NB4 (cell line): ENCODE results near the gene PCDHGC5.

Source experiments
- MAX ChIP-seq: IDR thresholded peaks from 2 replicates; pipeline ENCODE4 v1.6.1; 2011; ENCODE audit warnings: low read depth, low read length
- TF ChIP-seq, protein P1 (sequence below): IDR thresholded peaks from one replicate; pipeline ENCODE4 v1.5.1; 2012; ENCODE audit warnings: low read depth, low read length

DNA sequence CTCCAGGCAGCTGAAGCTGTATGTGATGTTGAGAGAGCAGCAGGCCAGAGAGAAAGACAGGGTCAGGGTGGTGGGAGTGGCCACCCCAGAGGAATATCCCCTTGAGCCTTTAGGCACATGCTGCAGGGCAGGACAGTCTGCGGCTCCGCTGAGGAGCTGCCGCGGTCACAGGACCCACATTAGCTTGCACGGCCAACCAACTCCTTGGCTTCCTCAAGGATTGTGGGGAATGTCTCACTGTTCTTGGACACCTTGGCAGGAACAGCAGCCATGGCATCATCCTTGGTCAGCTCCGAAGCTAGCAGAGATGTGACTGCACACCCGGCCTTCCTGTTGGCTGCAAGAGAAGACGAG is 27.8 kb downstream of the PCDHGC5 start:
- TF ChIP-seq MAX: no peak
- TF ChIP-seq, protein P1, sequence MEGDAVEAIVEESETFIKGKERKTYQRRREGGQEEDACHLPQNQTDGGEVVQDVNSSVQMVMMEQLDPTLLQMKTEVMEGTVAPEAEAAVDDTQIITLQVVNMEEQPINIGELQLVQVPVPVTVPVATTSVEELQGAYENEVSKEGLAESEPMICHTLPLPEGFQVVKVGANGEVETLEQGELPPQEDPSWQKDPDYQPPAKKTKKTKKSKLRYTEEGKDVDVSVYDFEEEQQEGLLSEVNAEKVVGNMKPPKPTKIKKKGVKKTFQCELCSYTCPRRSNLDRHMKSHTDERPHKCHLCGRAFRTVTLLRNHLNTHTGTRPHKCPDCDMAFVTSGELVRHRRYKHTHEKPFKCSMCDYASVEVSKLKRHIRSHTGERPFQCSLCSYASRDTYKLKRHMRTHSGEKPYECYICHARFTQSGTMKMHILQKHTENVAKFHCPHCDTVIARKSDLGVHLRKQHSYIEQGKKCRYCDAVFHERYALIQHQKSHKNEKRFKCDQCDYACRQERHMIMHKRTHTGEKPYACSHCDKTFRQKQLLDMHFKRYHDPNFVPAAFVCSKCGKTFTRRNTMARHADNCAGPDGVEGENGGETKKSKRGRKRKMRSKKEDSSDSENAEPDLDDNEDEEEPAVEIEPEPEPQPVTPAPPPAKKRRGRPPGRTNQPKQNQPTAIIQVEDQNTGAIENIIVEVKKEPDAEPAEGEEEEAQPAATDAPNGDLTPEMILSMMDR: no peak
